ENCODE measurements around the gene MAGED2. TPM values are rescaled to one million over a fixed set of nuclear protein-coding genes. Genes with fewer than 3 reads are reported as not detected.

The MAGED2 gene
- polyA plus RNA-seq, 3 donors = 38.3 to 43.5 (median 39.1) TPM

GRCh38 chrX:54865208-54865607 is 57.7 kb downstream of the MAGED2 start:
- peaks cover 2 to 22% (median 9%) of the 10 kb centered on the region in 7 donors for H3K9me3 Mint-ChIP-seq
- no peaks in the 10 kb centered on the region for H3K4me1 ChIP-seq (ENCODE audit: control insufficient read depth in 1 of 2, insufficient read depth in 2 of 2, low read length in 2 of 2)
- H3K27ac Mint-ChIP-seq = no peak overlapping the region
- H3K9ac ChIP-seq (ENCODE audit: insufficient read depth, low read length, poor library complexity, severe bottlenecking) = no peak overlapping the region
- TF ChIP-seq CTCF (IDR thresholded peaks at IDR 0.05) = no peak
- intact Hi-C loops (cut with micrococcal nuclease) = no loop called here
- H3K36me3 Mint-ChIP-seq = no peaks in the 10 kb centered on the region
- no peak overlapping the region for H3K27ac ChIP-seq (ENCODE audit: low read depth in 1 of 2, low read length in 2 of 2)
- no peak overlapping the region for H3K4me2 ChIP-seq (replicated peaks; ENCODE audit: extremely low read depth, low read length, poor library complexity, severe bottlenecking)
- no peak overlapping the region for H3K4me3 Mint-ChIP-seq
- no peaks in the 10 kb centered on the region for H3K4me1 Mint-ChIP-seq
- H3K27me3 ChIP-seq (ENCODE audit: control insufficient read depth in 2 of 2, insufficient read depth in 2 of 2, low read length in 2 of 2) = no peaks in the 10 kb centered on the region
- H3K4me3 ChIP-seq (replicated peaks in 1 of 3; ENCODE audit: low read depth in 2 of 3, low read length in 3 of 3) = no peak overlapping the region
- H3K27me3 Mint-ChIP-seq (ENCODE audit: low read depth in 3 of 3) = peaks cover 0 to 3% (median 2%) of the 10 kb centered on the region in 3 donors
- WGBS (ENCODE audit: insufficient coverage) = no CpG with 5 or more reads among the region's 2 CpGs
- H3K36me3 ChIP-seq (replicated peaks in 1 of 2; ENCODE audit: control insufficient read depth in 1 of 2, insufficient read depth in 2 of 2, low read length in 2 of 2) = no peaks in the 10 kb centered on the region
- no peaks in the 10 kb centered on the region for H4K20me1 ChIP-seq (ENCODE audit: insufficient read depth, low read length)
- no peak for DNase-seq
- H2AFZ ChIP-seq (ENCODE audit: insufficient read depth, low read depth, low read length, poor library complexity, severe bottlenecking) = no peak overlapping the region
- no peaks in the 10 kb centered on the region for H3K79me2 ChIP-seq (ENCODE audit: insufficient read depth, low read length)
- peaks cover 0 to 3% of the 10 kb centered on the region in 2 donors for H3K9me3 ChIP-seq (replicated peaks in 1 of 2; ENCODE audit: control insufficient read depth in 1 of 2, insufficient read depth in 1 of 2, low read length in 2 of 2)

Small RNAs within 50 kb of the gene (small RNA-seq; reads per million reads assigned to genes)
- gene AL049732.1 (ENCODE audit: insufficient read length, low read depth) (not detected), gene SNORA11 (ENCODE audit: insufficient read length, low read depth) (28.6 reads per million, percentile 90 among the genes with 10 or more reads in this experiment)

Other genes starting within 250 kb of the MAGED2 start
- not detected for gene ITIH6, start 9.5 kb upstream of the MAGED2 start, polyA plus RNA-seq
- not detected for gene TRO, start 113.1 kb downstream of the MAGED2 start, polyA plus RNA-seq
- gene PFKFB1, start 186.4 kb downstream of the MAGED2 start, polyA plus RNA-seq = under 1 TPM in 2 of 3 donors, not detected in 1; 0.11 to 0.21 TPM
- gene APEX2, start 192.6 kb downstream of the MAGED2 start, polyA plus RNA-seq = 10 to 100 TPM; 13.3 to 17.8 (median 14.4) TPM
- gene ALAS2, start 223.2 kb downstream of the MAGED2 start, polyA plus RNA-seq = 1 to 10 TPM in 1 of 3 donors, not detected in 2; 1.1 TPM